Immature natural killer cell (primary cell): ENCODE data around the gene NDNF. TPM values are rescaled to one million over a fixed set of nuclear protein-coding genes. Genes with fewer than 3 reads are reported as not detected.

Experiments
- DNase-seq, 3 donors: peaks; one replicate each; pipeline ENCODE4 v3.0.0; 2022; ENCODE audit warnings: mixed read lengths in 1 of 3
- H3K27ac Mint-ChIP-seq, 6 donors: one replicate each; pipeline ENCODE4 v1.8.0; 2020; ENCODE audit warnings: mixed read lengths in 6 of 6, mild to moderate bottlenecking in 5 of 6, inconsistent platforms in 4 of 6, moderate library complexity in 3 of 6
- H3K27me3 Mint-ChIP-seq, 3 donors: one replicate each; pipeline ENCODE4 v1.8.0; 2020 to 2021; ENCODE audit warnings: low read depth in 3 of 3, mild to moderate bottlenecking in 3 of 3, mixed read lengths in 3 of 3, moderate library complexity in 3 of 3, inconsistent platforms in 1 of 3
- H3K36me3 Mint-ChIP-seq, 3 donors: one replicate each; pipeline ENCODE4 v1.8.0; 2020; ENCODE audit warnings: mixed read lengths in 3 of 3, inconsistent platforms in 2 of 3, mild to moderate bottlenecking in 2 of 3
- H3K4me1 Mint-ChIP-seq, 2 donors: one replicate each; pipeline ENCODE4 v1.8.0; 2020; ENCODE audit warnings: inconsistent platforms in 2 of 2, mild to moderate bottlenecking in 2 of 2, mixed read lengths in 2 of 2, moderate library complexity in 1 of 2
- H3K4me3 Mint-ChIP-seq, 5 donors: one replicate each; pipeline ENCODE4 v1.8.0; 2020; ENCODE audit warnings: mild to moderate bottlenecking in 5 of 5, mixed read lengths in 5 of 5, inconsistent platforms in 3 of 5, moderate library complexity in 3 of 5
- H3K9me3 Mint-ChIP-seq, 6 donors: one replicate each; pipeline ENCODE4 v1.8.0; 2020; ENCODE audit warnings: mild to moderate bottlenecking in 6 of 6, mixed read lengths in 6 of 6, inconsistent platforms in 4 of 6, moderate library complexity in 3 of 6
- polyA plus RNA-seq, 3 donors: library from polyadenylated mRNA; unstranded; fragments of 300-500 nt; fragmentation: Illumina TruSeq; gene quantifications; one replicate each; pipeline ENCODE4 v1.2.3, GENCODE V29; 2021

NDNF gene
- not detected for polyA plus RNA-seq

GRCh38 chr4:121072224-121073003 is at the start of gene NDNF:
Gene NDNF (minus strand): TSS chr4:121072535. CDS start chr4:121045837, 26,698 bp downstream.
- peaks cover 9 to 56% (median 30%) of the 10 kb centered on the region in 3 donors for H3K27me3 Mint-ChIP-seq
- H3K27ac Mint-ChIP-seq, result no peak within 1 kb of the TSS
- H3K4me1 Mint-ChIP-seq, result peaks cover 24 to 38% of the 10 kb centered on the region in 2 donors
- no peaks in the 10 kb centered on the region for H3K9me3 Mint-ChIP-seq
- H3K36me3 Mint-ChIP-seq, result no peaks in the 10 kb centered on the region
- H3K4me3 Mint-ChIP-seq, result peak within 1 kb of the TSS; percentile 75 to 81 (median 81)
- peak; percentile 15 to 21 (median 19) for DNase-seq

GRCh38 chr4:121119715-121120114 is 47.4 kb upstream of the NDNF start:
- H3K4me1 Mint-ChIP-seq, result peaks cover 4 to 5% of the 10 kb centered on the region in 2 donors
- H3K4me3 Mint-ChIP-seq, result no peak overlapping the region
- no peaks in the 10 kb centered on the region for H3K36me3 Mint-ChIP-seq
- DNase-seq, result no peak
- H3K27ac Mint-ChIP-seq, result no peak overlapping the region
- peaks cover 0 to 1% (median 0%) of the 10 kb centered on the region in 3 donors for H3K27me3 Mint-ChIP-seq
- H3K9me3 Mint-ChIP-seq, result no peaks in the 10 kb centered on the region

GRCh38 chr4:121118344-121118743 is 46.0 kb upstream of the NDNF start:
- Mint-ChIP-seq H3K9me3 (no peaks in the 10 kb centered on the region), H3K4me1 (peaks cover 4 to 5% of the 10 kb centered on the region in 2 donors), H3K27ac (no peak overlapping the region), H3K4me3 (no peak overlapping the region), H3K27me3 (peaks cover 0 to 1% (median 0%) of the 10 kb centered on the region in 3 donors), H3K36me3 (peaks cover 0 to 4% (median 0%) of the 10 kb centered on the region in 3 donors)
- DNase-seq, result no peak

GRCh38 chr4:121114756-121115155 is 42.4 kb upstream of the NDNF start:
- peaks cover 0 to 4% (median 0%) of the 10 kb centered on the region in 3 donors for H3K36me3 Mint-ChIP-seq
- H3K4me3 Mint-ChIP-seq, result no peak overlapping the region
- no peak overlapping the region for H3K27ac Mint-ChIP-seq
- DNase-seq, result no peak
- H3K9me3 Mint-ChIP-seq, result no peaks in the 10 kb centered on the region
- peaks cover 0 to 2% (median 1%) of the 10 kb centered on the region in 3 donors for H3K27me3 Mint-ChIP-seq
- H3K4me1 Mint-ChIP-seq, result peaks cover 4 to 5% of the 10 kb centered on the region in 2 donors

GRCh38 chr4:121112530-121112929 is 40.2 kb upstream of the NDNF start:
- Mint-ChIP-seq H3K27ac (no peak overlapping the region), H3K4me1 (no peaks in the 10 kb centered on the region), H3K36me3 (peaks cover 0 to 4% (median 0%) of the 10 kb centered on the region in 3 donors), H3K27me3 (peaks cover 0 to 2% (median 0%) of the 10 kb centered on the region in 3 donors), H3K4me3 (no peak overlapping the region), H3K9me3 (no peaks in the 10 kb centered on the region)
- no peak for DNase-seq

- Mint-ChIP-seq H3K36me3 (peaks cover 0 to 5% (median 0%) of the 10 kb centered on the region in 3 donors), H3K9me3 (no peaks in the 10 kb centered on the region), H3K27me3 (peaks cover 3 to 13% (median 10%) of the 10 kb centered on the region in 3 donors), H3K27ac (no peak overlapping the region), H3K4me3 (no peak overlapping the region), H3K4me1 (no peaks in the 10 kb centered on the region)
- DNase-seq, result no peak
Observed at GRCh38 chr4:121108557-121108956, 36.2 kb upstream of the NDNF start.

- H3K9me3 Mint-ChIP-seq, result no peaks in the 10 kb centered on the region
- no peaks in the 10 kb centered on the region for H3K4me1 Mint-ChIP-seq
- H3K27me3 Mint-ChIP-seq, result peaks cover 3 to 13% (median 12%) of the 10 kb centered on the region in 3 donors
- DNase-seq, result no peak
- peaks cover 0 to 5% (median 0%) of the 10 kb centered on the region in 3 donors for H3K36me3 Mint-ChIP-seq
- H3K4me3 Mint-ChIP-seq, result no peak overlapping the region
- H3K27ac Mint-ChIP-seq, result no peak overlapping the region
Observed at GRCh38 chr4:121107507-121107906, 35.2 kb upstream of the NDNF start.

- DNase-seq, result no peak
- Mint-ChIP-seq H3K27ac (no peak overlapping the region), H3K27me3 (peaks cover 0 to 7% (median 0%) of the 10 kb centered on the region in 3 donors), H3K36me3 (no peaks in the 10 kb centered on the region), H3K4me3 (no peak overlapping the region), H3K9me3 (no peaks in the 10 kb centered on the region), H3K4me1 (no peaks in the 10 kb centered on the region)
Observed at GRCh38 chr4:121100093-121100775, 27.9 kb upstream of the NDNF start.

GRCh38 chr4:121098266-121098665 is 25.9 kb upstream of the NDNF start:
- DNase-seq, result no peak
- Mint-ChIP-seq H3K27me3 (peaks cover 0 to 1% (median 0%) of the 10 kb centered on the region in 3 donors), H3K9me3 (no peaks in the 10 kb centered on the region), H3K4me1 (no peaks in the 10 kb centered on the region), H3K27ac (no peak overlapping the region), H3K4me3 (no peak overlapping the region), H3K36me3 (no peaks in the 10 kb centered on the region)

- Mint-ChIP-seq H3K4me3 (no peak overlapping the region), H3K36me3 (no peaks in the 10 kb centered on the region), H3K9me3 (no peaks in the 10 kb centered on the region), H3K4me1 (no peaks in the 10 kb centered on the region), H3K27ac (no peak overlapping the region), H3K27me3 (no peaks in the 10 kb centered on the region)
- DNase-seq, result no peak
Observed at GRCh38 chr4:121096629-121097028, 24.3 kb upstream of the NDNF start.

- H3K27ac Mint-ChIP-seq, result no peak overlapping the region
Observed at GRCh38 chr4:121096191-121096590, 23.9 kb upstream of the NDNF start.

GRCh38 chr4:121094297-121094966 is 22.1 kb upstream of the NDNF start:
- Mint-ChIP-seq H3K4me3 (no peak overlapping the region), H3K4me1 (peaks cover 4 to 6% of the 10 kb centered on the region in 2 donors), H3K27me3 (no peaks in the 10 kb centered on the region), H3K27ac (no peak overlapping the region), H3K9me3 (no peaks in the 10 kb centered on the region), H3K36me3 (no peaks in the 10 kb centered on the region)
- no peak for DNase-seq

More at GRCh38 chr4:121096191-121096590, 23.9 kb upstream of the NDNF start:
- H3K27me3 Mint-ChIP-seq, result no peaks in the 10 kb centered on the region
- H3K4me3 Mint-ChIP-seq, result no peak overlapping the region
- no peaks in the 10 kb centered on the region for H3K36me3 Mint-ChIP-seq
- H3K9me3 Mint-ChIP-seq, result no peaks in the 10 kb centered on the region
- H3K4me1 Mint-ChIP-seq, result no peaks in the 10 kb centered on the region
- DNase-seq, result no peak

- no peak for DNase-seq
- no peaks in the 10 kb centered on the region for H3K36me3 Mint-ChIP-seq
Observed at GRCh38 chr4:121093261-121093660, 20.9 kb upstream of the NDNF start.

GRCh38 chr4:121091941-121092340 is 19.6 kb upstream of the NDNF start:
- H3K36me3 Mint-ChIP-seq, result no peaks in the 10 kb centered on the region
- no peak overlapping the region for H3K4me3 Mint-ChIP-seq
- H3K9me3 Mint-ChIP-seq, result no peaks in the 10 kb centered on the region
- H3K4me1 Mint-ChIP-seq, result peaks cover 6 to 9% of the 10 kb centered on the region in 2 donors
- no peak for DNase-seq
- H3K27me3 Mint-ChIP-seq, result peaks cover 0 to 2% (median 0%) of the 10 kb centered on the region in 3 donors
- no peak overlapping the region for H3K27ac Mint-ChIP-seq

More at GRCh38 chr4:121093261-121093660, 20.9 kb upstream of the NDNF start:
- Mint-ChIP-seq H3K27ac (no peak overlapping the region), H3K9me3 (no peaks in the 10 kb centered on the region), H3K4me3 (no peak overlapping the region), H3K27me3 (peaks cover 0 to 2% (median 0%) of the 10 kb centered on the region in 3 donors), H3K4me1 (peaks cover 6 to 9% of the 10 kb centered on the region in 2 donors)
